SKM-1 treated with dmso at 0.1 percent for 144 hours (cell line): ENCODE data around the gene BZW1.
"Not testable (repeated sequence)": the region's sequence is repeated elsewhere in the genome, so short reads cannot be mapped to it uniquely, and the experiment has no call there.

Source experiments
- DNase-seq: peaks from one replicate; lab custom pipeline; 2025; ENCODE audit not compliant: unreplicated experiment; lab: John Stamatoyannopoulos, UW

BZW1 gene

GRCh38 chr2:200790185-200790584, 21.5 kb upstream of the BZW1 start:
- no peak for DNase-seq

DNA sequence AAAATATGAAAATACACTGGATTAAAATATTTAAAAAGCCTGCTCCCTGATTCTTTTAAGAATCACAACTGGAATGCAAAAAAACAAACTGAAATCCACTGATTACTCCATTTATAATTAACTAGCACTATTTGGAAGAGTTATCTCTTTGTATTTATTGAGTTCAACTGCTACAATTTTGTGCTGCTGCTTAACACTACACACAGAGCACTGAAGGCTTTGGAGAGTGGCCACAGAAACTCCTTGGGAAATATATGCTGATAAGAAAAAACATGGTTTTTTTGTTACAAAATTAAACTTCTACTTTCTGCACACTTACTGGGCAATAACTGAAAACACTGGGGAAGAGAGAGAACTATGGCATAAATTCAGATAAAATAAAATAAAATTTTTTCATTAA, 19.8 kb upstream of the BZW1 start:
- DNase-seq, result no peak

DNA sequence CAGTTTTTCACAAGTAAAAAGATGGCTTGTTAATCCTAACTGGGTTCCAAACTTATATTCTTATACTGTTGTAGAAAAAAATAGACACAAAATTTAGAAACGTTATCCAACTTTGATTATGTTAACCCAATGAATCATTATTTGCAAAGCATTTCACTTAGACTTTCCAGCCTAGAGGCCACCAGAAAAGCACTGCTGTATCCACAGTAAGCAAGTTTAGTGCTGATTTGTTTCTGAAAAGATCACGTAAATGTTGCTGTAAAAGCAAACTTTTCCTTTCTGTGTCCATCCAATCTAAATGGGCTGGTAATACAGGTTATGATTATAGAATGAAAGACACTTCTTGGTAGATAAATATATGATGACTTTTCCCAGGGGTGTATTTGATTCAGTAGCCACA, 17.6 kb upstream of the BZW1 start:
- no peak for DNase-seq

DNA sequence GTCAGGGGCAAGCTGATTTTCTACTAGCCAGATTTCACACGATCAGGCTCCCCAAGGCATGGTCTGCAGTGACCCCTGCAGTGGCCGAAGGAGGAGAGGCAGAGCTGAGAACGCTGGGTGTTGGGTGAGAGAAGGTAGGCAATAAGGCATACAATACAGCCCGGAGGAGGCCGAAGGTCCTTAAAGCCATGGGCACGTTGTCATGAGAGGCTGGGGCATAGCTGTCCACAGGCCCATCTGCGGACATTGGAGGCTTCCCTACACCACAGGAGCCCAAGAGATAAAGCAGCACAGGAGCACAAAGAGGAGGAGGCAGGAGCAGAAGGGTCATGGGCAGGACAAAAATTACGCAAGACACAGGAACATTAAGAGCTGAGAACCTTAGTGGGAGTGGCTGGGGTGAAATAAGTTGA, 16.7 kb upstream of the BZW1 start:
- peak; percentile 75 for DNase-seq

DNA sequence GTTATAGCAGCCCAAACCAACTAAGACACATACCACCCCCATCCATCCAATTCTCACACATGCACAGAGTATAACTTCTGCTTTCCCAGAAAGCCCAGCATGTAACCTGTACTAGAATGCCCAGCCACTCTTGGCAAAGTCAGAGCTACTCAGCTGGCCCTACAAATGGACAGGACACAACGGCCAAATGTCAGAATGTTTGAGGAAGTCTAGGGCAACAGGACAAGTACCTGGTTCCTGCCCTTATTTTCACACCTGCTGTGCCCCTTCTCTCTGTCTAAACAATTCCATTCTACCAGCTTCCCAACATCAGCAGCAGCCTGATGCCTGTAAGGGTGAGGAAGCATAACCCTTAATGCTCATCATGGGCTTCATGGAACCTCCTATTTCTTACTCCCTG, 15.1 kb upstream of the BZW1 start:
- no peak for DNase-seq

GRCh38 chr2:200797242-200797770, 14.4 kb upstream of the BZW1 start:
- DNase-seq, result no peak

- DNase-seq, result no peak
Observed at GRCh38 chr2:200798514-200798913, 13.2 kb upstream of the BZW1 start.

DNA sequence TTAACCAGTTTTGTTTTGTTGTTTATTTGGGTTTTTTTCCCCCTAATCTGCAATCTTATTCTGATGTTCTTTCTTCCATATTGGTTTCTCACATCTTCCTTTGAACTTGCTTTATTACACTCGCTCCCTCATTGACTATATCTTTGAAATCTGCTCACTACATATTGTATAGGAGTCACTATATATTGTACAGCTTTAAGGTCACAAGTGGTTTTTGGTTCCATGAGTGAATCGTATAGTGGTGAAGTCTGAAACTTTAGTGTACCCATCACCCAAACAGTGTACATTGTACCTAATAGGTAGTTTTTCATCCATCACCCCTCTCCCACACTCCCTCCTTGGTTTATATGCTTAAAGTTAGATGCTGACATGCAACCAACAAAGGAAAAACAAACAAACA, 11.3 kb upstream of the BZW1 start:
- DNase-seq, result no peak

GRCh38 chr2:200801431-200801830, 10.3 kb upstream of the BZW1 start:
- not testable (repeated sequence) for DNase-seq

DNA sequence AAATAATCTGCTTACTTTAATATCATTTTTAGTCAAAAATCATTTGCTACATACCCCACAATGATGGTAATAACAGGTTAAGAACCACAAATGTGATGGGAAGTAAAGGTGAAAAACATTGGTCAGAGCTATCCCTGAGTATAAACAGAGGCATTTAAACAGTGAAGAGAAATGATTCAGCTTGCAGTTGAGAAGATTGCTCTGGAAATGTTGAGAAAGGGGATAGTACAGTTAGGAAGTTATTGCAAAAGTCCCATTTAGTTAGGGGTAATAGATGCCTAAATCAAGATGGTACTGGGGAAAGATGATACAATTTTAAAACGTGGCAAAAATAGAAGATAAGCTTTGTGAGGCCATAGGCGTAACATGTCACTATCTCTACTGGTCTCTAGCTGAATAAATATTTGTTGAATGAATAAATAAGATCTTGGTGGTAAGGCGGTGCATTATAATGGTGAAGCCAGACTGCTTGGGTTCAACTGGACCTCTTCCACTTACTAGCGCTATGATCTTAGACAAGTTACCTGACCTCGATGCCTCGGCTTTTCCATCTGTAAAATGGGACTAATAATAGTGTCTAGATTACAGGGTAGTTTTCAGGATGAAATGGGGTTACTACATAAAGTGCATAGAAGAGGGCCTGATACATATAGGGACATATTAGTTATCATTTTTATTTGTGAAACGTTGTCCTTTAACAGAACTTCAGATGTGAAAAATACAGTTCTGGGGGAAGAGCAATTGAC, 2.0 kb upstream of the BZW1 start:
- DNase-seq, result no peak

GRCh38 chr2:200810252-200810997, 1.3 kb upstream of the BZW1 start:
- no peak for DNase-seq

DNA sequence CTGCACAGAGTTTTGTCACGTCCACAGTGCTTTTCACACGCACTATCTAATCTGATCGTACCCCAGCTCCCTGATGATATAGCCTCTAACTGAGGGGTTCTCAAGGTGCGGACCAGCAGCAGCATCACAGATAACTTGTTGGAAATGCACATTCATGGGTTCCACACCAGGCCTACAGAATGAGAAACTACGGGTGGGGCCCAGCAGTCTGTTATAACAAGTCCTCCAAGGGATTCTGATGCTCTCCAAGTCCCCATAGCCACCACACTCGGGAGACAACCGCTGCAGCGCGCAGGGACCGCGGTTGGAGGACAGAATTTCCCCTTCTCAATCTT, 745 bp upstream of the BZW1 start:
- no peak for DNase-seq

GRCh38 chr2:200812122-200813022, 662 bp downstream of the BZW1 start:
- peak; percentile 63 for DNase-seq

DNA sequence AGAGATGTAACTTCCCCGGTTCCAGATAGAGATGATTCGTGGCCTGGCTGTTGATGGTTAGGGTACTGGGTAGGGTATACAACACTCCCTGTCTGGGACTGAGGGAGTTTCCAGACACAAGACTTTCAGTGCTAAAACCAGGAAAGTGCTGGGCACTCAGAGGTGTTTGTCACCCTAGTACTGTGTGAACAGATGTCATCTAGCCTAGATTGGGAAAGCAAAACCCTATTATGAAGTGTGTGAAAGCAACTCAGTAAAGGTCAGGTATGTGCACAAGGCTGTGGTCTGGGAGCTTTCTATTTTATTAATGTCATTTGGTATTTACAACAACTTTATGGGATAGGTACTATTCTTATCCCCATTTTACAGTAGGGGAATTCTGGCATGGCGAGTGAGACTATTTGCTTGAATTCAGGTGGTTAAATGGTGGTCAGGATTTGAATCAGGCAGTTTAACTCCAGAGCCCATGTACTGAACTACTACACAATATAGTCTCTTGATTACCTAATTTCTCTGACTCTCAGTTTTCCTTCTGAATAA, 2.6 kb downstream of the BZW1 start:
- no peak for DNase-seq

- no peak for DNase-seq
Observed at GRCh38 chr2:200814917-200815316, 3.2 kb downstream of the BZW1 start.

DNA sequence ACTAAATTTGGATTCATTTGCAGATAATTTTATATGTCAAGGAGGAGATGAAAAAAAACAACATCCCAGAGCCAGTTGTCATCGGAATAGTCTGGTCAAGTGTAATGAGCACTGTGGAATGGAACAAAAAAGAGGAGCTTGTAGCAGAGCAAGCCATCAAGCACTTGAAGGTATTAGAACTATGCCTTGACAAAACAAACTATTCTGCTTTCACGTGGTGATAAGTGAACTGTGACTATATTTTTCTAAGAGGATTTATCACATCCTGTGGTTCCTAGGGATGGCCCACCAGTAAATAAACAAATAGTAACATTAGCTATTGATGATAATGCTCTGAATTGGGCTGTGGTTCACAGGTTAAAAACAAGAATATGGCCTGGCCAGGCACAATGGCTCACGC, 7.0 kb downstream of the BZW1 start:
- not testable (repeated sequence) for DNase-seq

- no peak for DNase-seq
Observed at GRCh38 chr2:200820573-200821234, 9.0 kb downstream of the BZW1 start.

DNA sequence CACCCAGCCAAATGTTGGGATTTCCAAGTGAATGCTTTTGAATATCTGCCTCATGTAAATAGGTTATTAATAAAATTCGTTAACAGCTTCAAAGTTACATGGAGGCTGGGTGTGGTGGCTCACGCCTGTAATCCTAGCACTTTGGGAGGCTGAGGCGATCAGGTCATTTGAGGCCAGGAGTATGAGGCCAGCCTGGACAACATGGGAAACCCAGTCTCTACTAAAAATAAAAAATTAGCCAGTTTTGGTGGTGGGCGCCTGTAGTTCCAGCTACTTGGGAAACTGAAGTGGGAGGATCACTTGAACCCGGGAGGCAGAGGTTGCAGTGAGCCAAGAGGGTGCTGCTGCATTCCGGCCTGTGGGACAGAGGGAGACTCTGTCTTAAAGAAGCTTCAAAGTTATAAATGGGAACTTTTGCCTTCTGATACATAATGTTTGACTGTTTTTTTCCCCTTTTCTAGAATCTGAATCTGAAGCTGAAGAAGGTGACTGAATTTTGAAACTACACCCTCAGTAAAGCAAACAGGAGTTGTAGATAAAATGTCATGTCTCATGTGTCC, 10.1 kb downstream of the BZW1 start:
- DNase-seq, result no peak

GRCh38 chr2:200828104-200828503, 16.4 kb downstream of the BZW1 start:
- no peak for DNase-seq

DNA sequence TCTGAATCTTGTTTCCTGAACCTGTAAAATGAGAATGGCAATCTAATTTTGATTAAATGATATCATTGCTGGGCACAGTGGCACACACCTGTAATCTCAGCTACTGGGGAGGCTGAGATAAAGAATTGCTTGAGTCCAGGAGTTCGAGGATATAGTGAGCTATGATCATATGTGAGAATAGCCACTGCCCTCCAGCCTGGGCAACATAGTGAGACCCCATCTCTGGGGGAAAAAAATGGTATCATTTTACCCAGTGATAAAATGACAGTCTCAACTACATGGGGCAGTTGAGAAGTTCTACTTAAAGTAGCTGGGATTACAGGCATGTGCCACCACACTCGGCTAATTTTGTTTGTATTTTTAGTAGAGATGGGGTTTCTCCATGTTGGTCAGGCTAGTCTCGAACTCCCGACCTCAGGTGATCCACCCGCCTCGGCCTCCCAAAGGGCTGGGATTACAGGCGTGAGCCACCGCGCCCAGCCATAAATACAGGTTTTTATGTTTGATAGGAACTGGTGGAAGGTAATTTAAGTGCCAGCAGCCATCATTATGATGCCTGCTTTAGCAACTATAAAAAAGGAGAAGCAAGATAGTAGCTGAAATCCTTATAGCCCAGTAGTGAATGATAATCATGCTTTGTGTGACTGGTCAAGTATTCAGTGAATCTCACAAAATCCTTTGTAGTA, 17.0 kb downstream of the BZW1 start:
- no peak for DNase-seq
